Neutrophil (primary cell): Measurements from ENCODE around the gene SCML1.

Experiments
- H3K27ac ChIP-seq: fragments of 200-600 bp; sonication (generic); 2 replicates; pipeline ENCODE4 v1.5.1; 2016; ENCODE audit warnings: mild to moderate bottlenecking, moderate library complexity
- H3K27me3 ChIP-seq: fragments of 200-600 bp; sonication (generic); 2 replicates; pipeline ENCODE4 v1.6.0; 2016; ENCODE audit warnings: mild to moderate bottlenecking
- H3K36me3 ChIP-seq: fragments of 200-600 bp; sonication (generic); 2 replicates; pipeline ENCODE4 v1.5.1; 2017
- H3K4me1 ChIP-seq, 2 experiments: fragments of 200-600 bp in 1 of 2; sonication (generic) in 1 of 2; 1 replicate in 1 of 2; 2 replicates in 1 of 2; pipeline versions ENCODE4 v1.5.1 to v1.6.1; 2013 to 2016; ENCODE audit warnings: low read depth in 1 of 2, low read length in 1 of 2, mild to moderate bottlenecking in 1 of 2, moderate library complexity in 1 of 2; ENCODE audit not compliant: control insufficient read depth in 1 of 2, insufficient read depth in 1 of 2
- H3K4me3 ChIP-seq, 2 experiments: fragments of 200-600 bp in 1 of 2; sonication (generic) in 1 of 2; 1 replicate in 1 of 2; 2 replicates in 1 of 2; pipeline ENCODE4 v1.5.1; 2013 to 2016; ENCODE audit warnings: low read depth in 1 of 2, low read length in 1 of 2, mild to moderate bottlenecking in 1 of 2, moderate library complexity in 1 of 2
- H3K9me3 ChIP-seq: fragments of 200-600 bp; sonication (generic); 2 replicates; pipeline ENCODE4 v1.5.1; 2016
- CTCF ChIP-seq: fragments of 200-600 bp; sonication (generic); IDR thresholded peaks from 2 replicates; pipeline ENCODE4 v1.5.1; 2016; ENCODE audit warnings: antibody characterized with exemption

SCML1 gene

GRCh38 chrX:17798921-17799320 lies 61.6 kb downstream of the SCML1 start:
- Histone ChIP-seq H3K4me3 (no peak overlapping the region), H3K27ac (no peak overlapping the region), H3K36me3 (no peaks in the 10 kb centered on the region), H3K4me1 (peaks cover 4 to 14% of the 10 kb centered on the region in 2 experiments), H3K27me3 (no peaks in the 10 kb centered on the region), H3K9me3 (no peaks in the 10 kb centered on the region)
- no peak for TF ChIP-seq CTCF

- H3K27ac ChIP-seq = no peak overlapping the region
- TF ChIP-seq CTCF = no peak
- no peaks in the 10 kb centered on the region for H3K27me3 ChIP-seq
- H3K36me3 ChIP-seq = no peaks in the 10 kb centered on the region
- no peaks in the 10 kb centered on the region for H3K9me3 ChIP-seq
- H3K4me1 ChIP-seq = peaks cover 13 to 18% of the 10 kb centered on the region in 2 experiments
- no peak overlapping the region for H3K4me3 ChIP-seq
Observed at GRCh38 chrX:17801431-17801830, 64.1 kb downstream of the SCML1 start.

- no peak overlapping the region for H3K27ac ChIP-seq
- no peaks in the 10 kb centered on the region for H3K9me3 ChIP-seq
- no peak overlapping the region for H3K4me3 ChIP-seq
- H3K36me3 ChIP-seq = no peaks in the 10 kb centered on the region
- peaks cover 24 to 26% of the 10 kb centered on the region in 2 experiments for H3K4me1 ChIP-seq
- no peaks in the 10 kb centered on the region for H3K27me3 ChIP-seq
- TF ChIP-seq CTCF = no peak
Observed at GRCh38 chrX:17802756-17803155, 65.5 kb downstream of the SCML1 start.

GRCh38 chrX:17803449-17803848 lies 66.2 kb downstream of the SCML1 start:
- Histone ChIP-seq H3K27me3 (no peaks in the 10 kb centered on the region), H3K36me3 (no peaks in the 10 kb centered on the region), H3K27ac (no peak overlapping the region), H3K4me1 (peaks cover 20% of the 10 kb centered on the region in 2 experiments), H3K4me3 (no peak overlapping the region), H3K9me3 (no peaks in the 10 kb centered on the region)
- no peak for TF ChIP-seq CTCF
